GM23338 (cell line): Measurements from ENCODE around the gene PLAAT3.

Source experiments
- CTCF ChIP-seq, 2 experiments: fragments of 200-600 bp in 1 of 2; sonication (generic) in 1 of 2; conservative IDR thresholded peaks; 2 replicates each; pipeline versions ENCODE4 v1.5.1 to v1.6.1; 2016 to 2017; ENCODE audit warnings: antibody characterized with exemption in 2 of 2, low read depth in 2 of 2, mild to moderate bottlenecking in 2 of 2, moderate library complexity in 1 of 2
- EZH2 ChIP-seq: fragments of 200-600 bp; sonication (generic); IDR thresholded peaks from one replicate; pipeline ENCODE4 v1.8.0; 2017; ENCODE audit warnings: antibody characterized with exemption, mild to moderate bottlenecking, low read depth; ENCODE audit not compliant: unreplicated experiment
- EZH2phosphoT487 ChIP-seq: fragments of 200-600 bp; sonication (generic); IDR thresholded peaks from one replicate; pipeline ENCODE4 v1.8.1; 2018; ENCODE audit warnings: antibody characterized with exemption; ENCODE audit not compliant: unreplicated experiment
- POLR2AphosphoS5 ChIP-seq: IDR thresholded peaks from 2 replicates; pipeline ENCODE4 v1.6.1; 2016; ENCODE audit warnings: antibody characterized with exemption, low read depth
- REST ChIP-seq: IDR thresholded peaks from one replicate; pipeline ENCODE4 v1.6.1; 2018; ENCODE audit warnings: antibody characterized with exemption; ENCODE audit not compliant: unreplicated experiment

GRCh38 chr11:63530021-63530420 lies 84.2 kb downstream of the PLAAT3 start:
- TF ChIP-seq REST, result no peak
- TF ChIP-seq EZH2phosphoT487, result no peak
- no peak for TF ChIP-seq EZH2
- no peak for TF ChIP-seq CTCF (conservative IDR thresholded peaks at IDR 0.05; ENCODE audit: low read depth in 2 of 2)
- no peak for TF ChIP-seq POLR2AphosphoS5
